Loucy (cell line): ENCODE data around the gene SND1.

Experiments
- H2AFZ ChIP-seq: fragments of 200-600 bp; sonication (generic); 2 replicates; pipeline ENCODE4 v1.6.0; 2016; ENCODE audit warnings: antibody characterized with exemption, mild to moderate bottlenecking, low read length, moderate library complexity
- H3F3A ChIP-seq: fragments of 200-600 bp; 2 replicates; pipeline ENCODE4 v1.6.0; 2016; ENCODE audit warnings: antibody characterized with exemption, low read depth, mild to moderate bottlenecking
- H3K27me3 ChIP-seq: fragments of 200-600 bp; sonication (generic); 2 replicates; pipeline ENCODE4 v1.6.1; 2014; ENCODE audit warnings: low read length, mild to moderate bottlenecking; ENCODE audit not compliant: insufficient read depth, poor library complexity, severe bottlenecking
- H3K36me3 ChIP-seq: fragments of 200-600 bp; sonication (generic); 2 replicates; pipeline ENCODE4 v1.6.1; 2016; ENCODE audit warnings: low read length; ENCODE audit not compliant: insufficient read depth
- H3K4me1 ChIP-seq: fragments of 200-600 bp; sonication (generic); 2 replicates; pipeline ENCODE4 v1.5.1; 2014; ENCODE audit warnings: low read length, mild to moderate bottlenecking; ENCODE audit not compliant: insufficient read depth, poor library complexity, severe bottlenecking
- H3K4me2 ChIP-seq: fragments of 200-600 bp; sonication (generic); 2 replicates; pipeline ENCODE4 v1.6.0; 2014; ENCODE audit warnings: antibody characterized with exemption, low read length, low read depth, mild to moderate bottlenecking; ENCODE audit not compliant: poor library complexity, severe bottlenecking
- H3K4me3 ChIP-seq: fragments of 200-600 bp; sonication (generic); 2 replicates; pipeline ENCODE4 v1.5.1; 2014; ENCODE audit warnings: low read length, mild to moderate bottlenecking, mixed read lengths; ENCODE audit not compliant: poor library complexity, severe bottlenecking
- H3K79me2 ChIP-seq: fragments of 200-600 bp; sonication (generic); 2 replicates; pipeline ENCODE4 v1.6.1; 2014; ENCODE audit warnings: low read length; ENCODE audit not compliant: insufficient read depth
- H3K9ac ChIP-seq: fragments of 200-600 bp; sonication (generic); 2 replicates; pipeline ENCODE4 v1.6.0; 2014; ENCODE audit warnings: mild to moderate bottlenecking, low read depth, low read length, moderate library complexity; ENCODE audit not compliant: poor library complexity, severe bottlenecking
- H3K9me2 ChIP-seq: fragments of 200-600 bp; sonication (generic); replicated peaks from 2 replicates; pipeline ENCODE4 v1.6.1; 2016; ENCODE audit warnings: low read depth, low read length, mixed read lengths
- H3K9me3 ChIP-seq: fragments of 200-600 bp; sonication (generic); 2 replicates; pipeline ENCODE4 v1.6.1; 2014; ENCODE audit warnings: mild to moderate bottlenecking, antibody characterized with exemption, low read length, low read depth; ENCODE audit not compliant: insufficient read depth
- H4K20me1 ChIP-seq: fragments of 200-600 bp; sonication (generic); 2 replicates; pipeline ENCODE4 v1.6.0; 2014; ENCODE audit warnings: antibody characterized with exemption, low read length, mild to moderate bottlenecking; ENCODE audit not compliant: insufficient read depth, poor library complexity, severe bottlenecking
- CTCF ChIP-seq: fragments of 200-600 bp; sonication (generic); conservative IDR thresholded peaks from 2 replicates; pipeline ENCODE4 v1.5.1; 2014; ENCODE audit warnings: mild to moderate bottlenecking, antibody characterized with exemption, low read length
- EZH2phosphoT487 ChIP-seq: fragments of 200-600 bp; IDR thresholded peaks from 2 replicates; pipeline ENCODE4 v1.6.1; 2018; ENCODE audit warnings: antibody characterized with exemption, mild to moderate bottlenecking, moderate library complexity, borderline replicate concordance

Gene SND1

GRCh38 chr7:127761196-127761595, 109.2 kb downstream of the SND1 start:
- H3K9me2 ChIP-seq = no peaks in the 10 kb centered on the region
- H3F3A ChIP-seq = no peaks in the 10 kb centered on the region
- no peaks in the 10 kb centered on the region for H3K27me3 ChIP-seq
- no peak overlapping the region for H3K4me2 ChIP-seq
- TF ChIP-seq CTCF (no peak), EZH2phosphoT487 (no peak)
- no peak overlapping the region for H2AFZ ChIP-seq
- no peaks in the 10 kb centered on the region for H3K36me3 ChIP-seq
- no peaks in the 10 kb centered on the region for H3K9me3 ChIP-seq
- no peaks in the 10 kb centered on the region for H4K20me1 ChIP-seq
- peaks cover 66% of the 10 kb centered on the region for H3K79me2 ChIP-seq
- H3K4me3 ChIP-seq = no peak overlapping the region
- H3K4me1 ChIP-seq = peaks cover 36% of the 10 kb centered on the region
- H3K9ac ChIP-seq = no peak overlapping the region

- Histone ChIP-seq H2AFZ (no peak overlapping the region), H3K4me3 (no peak overlapping the region), H3K4me2 (no peak overlapping the region), H3K4me1 (peaks cover 46% of the 10 kb centered on the region), H3K27me3 (no peaks in the 10 kb centered on the region), H3K9me2 (no peaks in the 10 kb centered on the region), H3K79me2 (peaks cover 63% of the 10 kb centered on the region), H4K20me1 (no peaks in the 10 kb centered on the region), H3F3A (no peaks in the 10 kb centered on the region), H3K36me3 (no peaks in the 10 kb centered on the region), H3K9ac (no peak overlapping the region), H3K9me3 (no peaks in the 10 kb centered on the region)
- no peak for TF ChIP-seq CTCF
- no peak for TF ChIP-seq EZH2phosphoT487
These were observed 112.7 kb downstream of the SND1 start for GRCh38 chr7:127764681-127765080.

GRCh38 chr7:127765150-127765549, 113.2 kb downstream of the SND1 start:
- H3K36me3 ChIP-seq = no peaks in the 10 kb centered on the region
- H3K79me2 ChIP-seq = peaks cover 63% of the 10 kb centered on the region
- no peaks in the 10 kb centered on the region for H3K9me3 ChIP-seq
- H3F3A ChIP-seq = no peaks in the 10 kb centered on the region
- no peaks in the 10 kb centered on the region for H4K20me1 ChIP-seq
- H3K4me2 ChIP-seq = no peak overlapping the region
- no peak overlapping the region for H3K4me3 ChIP-seq
- H2AFZ ChIP-seq = no peak overlapping the region
- H3K9ac ChIP-seq = no peak overlapping the region
- TF ChIP-seq EZH2phosphoT487 = no peak
- TF ChIP-seq CTCF = no peak
- H3K9me2 ChIP-seq = no peaks in the 10 kb centered on the region
- peaks cover 42% of the 10 kb centered on the region for H3K4me1 ChIP-seq
- H3K27me3 ChIP-seq = no peaks in the 10 kb centered on the region
